ENCODE data around the gene TMEM44. TPM values are rescaled to one million over a fixed set of nuclear protein-coding genes. Genes with fewer than 3 reads are reported as not detected.

TMEM44 gene
- total RNA-seq, 1 donor from 2014 or later: 10.4 TPM

- Histone ChIP-seq H3K4me3 (no peak overlapping the region), H3K27ac (no peak overlapping the region), H3K79me2 (ENCODE audit: low read depth) (no peaks in the 10 kb centered on the region), H3K9ac (no peak overlapping the region), H4K20me1 (ENCODE audit: low read depth) (no peaks in the 10 kb centered on the region), H2AFZ (replicated peaks) (no peak overlapping the region), H3K9me3 (ENCODE audit: low read depth) (no peaks in the 10 kb centered on the region), H3F3A (ENCODE audit: low read depth) (peaks cover 10% of the 10 kb centered on the region), H3K4me1 (no peaks in the 10 kb centered on the region), H3K4me2 (no peak overlapping the region), H3K36me3 (no peaks in the 10 kb centered on the region), H3K27me3 (peaks cover 32% of the 10 kb centered on the region)
- H3K27me3 Mint-ChIP-seq (ENCODE audit: insufficient read depth, low read depth): peaks cover 31% of the 10 kb centered on the region
- TF ChIP-seq EZH2 (IDR thresholded peaks at IDR 0.05) (no peak), CTCF (IDR thresholded peaks at IDR 0.05) (no peak), EZH2phosphoT487 (IDR thresholded peaks at IDR 0.05) (no peak)
- no peak for DNase-seq (ENCODE audit: low spot score)
- no peaks in the 10 kb centered on the region for H3K36me3 Mint-ChIP-seq
- H3K4me1 Mint-ChIP-seq: peaks cover 18% of the 10 kb centered on the region
- H3K4me3 Mint-ChIP-seq: peak overlapping the region; percentile 12
- no peak overlapping the region for H3K27ac Mint-ChIP-seq
- H3K9me3 Mint-ChIP-seq: peaks cover 4% of the 10 kb centered on the region
Observed at GRCh38 chr3:194680888-194681615, 47.8 kb upstream of the TMEM44 start.

- Mint-ChIP-seq H3K9me3 (no peaks in the 10 kb centered on the region), H3K4me1 (peaks cover 2% of the 10 kb centered on the region), H3K27me3 (ENCODE audit: insufficient read depth, low read depth) (peaks cover 20% of the 10 kb centered on the region), H3K27ac (no peak overlapping the region), H3K4me3 (no peak overlapping the region), H3K36me3 (no peaks in the 10 kb centered on the region)
- DNase-seq (ENCODE audit: low spot score): no peak
- Histone ChIP-seq H3K4me1 (no peaks in the 10 kb centered on the region), H2AFZ (replicated peaks) (no peak overlapping the region), H3F3A (ENCODE audit: low read depth) (peaks cover 5% of the 10 kb centered on the region), H4K20me1 (ENCODE audit: low read depth) (no peaks in the 10 kb centered on the region), H3K9me3 (ENCODE audit: low read depth) (no peaks in the 10 kb centered on the region), H3K9ac (no peak overlapping the region), H3K36me3 (no peaks in the 10 kb centered on the region), H3K79me2 (ENCODE audit: low read depth) (peaks cover 5% of the 10 kb centered on the region), H3K27me3 (peaks cover 40% of the 10 kb centered on the region), H3K4me2 (no peak overlapping the region), H3K4me3 (no peak overlapping the region), H3K27ac (no peak overlapping the region)
- no peak for TF ChIP-seq CTCF (IDR thresholded peaks at IDR 0.05)
- TF ChIP-seq EZH2phosphoT487 (IDR thresholded peaks at IDR 0.05): no peak
- no peak for TF ChIP-seq EZH2 (IDR thresholded peaks at IDR 0.05)
Observed at GRCh38 chr3:194676471-194676870, 43.3 kb upstream of the TMEM44 start.

- Mint-ChIP-seq H3K4me3 (no peak overlapping the region), H3K27ac (no peak overlapping the region), H3K9me3 (no peaks in the 10 kb centered on the region), H3K4me1 (peaks cover 6% of the 10 kb centered on the region), H3K36me3 (no peaks in the 10 kb centered on the region), H3K27me3 (ENCODE audit: insufficient read depth, low read depth) (peaks cover 17% of the 10 kb centered on the region)
- H2AFZ ChIP-seq (replicated peaks): no peak overlapping the region
- no peak for DNase-seq (ENCODE audit: low spot score)
- H3K27me3 ChIP-seq: peaks cover 40% of the 10 kb centered on the region
- H4K20me1 ChIP-seq (ENCODE audit: low read depth): no peaks in the 10 kb centered on the region
- no peaks in the 10 kb centered on the region for H3K36me3 ChIP-seq
- peaks cover 5% of the 10 kb centered on the region for H3F3A ChIP-seq (ENCODE audit: low read depth)
- peaks cover 13% of the 10 kb centered on the region for H3K79me2 ChIP-seq (ENCODE audit: low read depth)
- no peak overlapping the region for H3K27ac ChIP-seq
- H3K9ac ChIP-seq: no peak overlapping the region
- H3K9me3 ChIP-seq (ENCODE audit: low read depth): no peaks in the 10 kb centered on the region
- peaks cover 7% of the 10 kb centered on the region for H3K4me1 ChIP-seq
- TF ChIP-seq EZH2phosphoT487 (IDR thresholded peaks at IDR 0.05) (no peak), EZH2 (IDR thresholded peaks at IDR 0.05) (no peak), CTCF (IDR thresholded peaks at IDR 0.05) (no peak)
- H3K4me2 ChIP-seq: no peak overlapping the region
- H3K4me3 ChIP-seq: no peak overlapping the region
Observed at GRCh38 chr3:194675680-194676079, 42.5 kb upstream of the TMEM44 start.
